CD4-positive, alpha-beta T cell (primary cell): ENCODE data around the gene NKAIN2. TPM values are rescaled to one million over a fixed set of nuclear protein-coding genes. Genes with fewer than 3 reads are reported as not detected.

Experiments
- ATAC-seq: fragments of 200-7000 bp; cut with Tn5 transposase; one replicate; pipeline ENCODE4 v1.10.0; 2022; ENCODE audit warnings: mild to moderate bottlenecking; ENCODE audit not compliant: poor library complexity
- CTCF ChIA-PET: fragments of 350-600 bp; sonication (Branson Sonifier 250); formaldehyde crosslinking; loops from one replicate; lab custom pipeline; 2021; ENCODE audit warnings: antibody characterized with exemption, inconsistent platforms; lab: Charles Lee
- POLR2A ChIA-PET: fragments of 350-600 bp; sonication (Branson Sonifier 250); formaldehyde crosslinking; loops from one replicate; lab custom pipeline; 2021; ENCODE audit warnings: antibody characterized with exemption, inconsistent platforms; lab: Charles Lee
- DNase-seq, 14 experiments: peaks; one replicate each; pipeline ENCODE4 v3.0.0-alpha.2; 2013 to 2020; ENCODE audit warnings: mixed read lengths in 2 of 14
- H3K27ac ChIP-seq, 2 donors: one replicate each; pipeline versions ENCODE4 v1.5.1 to v1.7.0; 2013; ENCODE audit warnings: low read length in 2 of 2, low read depth in 1 of 2, mild to moderate bottlenecking in 1 of 2
- H3K27me3 ChIP-seq, 2 experiments: 1 replicate in 1 of 2; 2 replicates in 1 of 2; pipeline versions ENCODE4 v1.6.1 to v1.7.0; 2013; ENCODE audit warnings: low read length in 2 of 2, control low read depth in 1 of 2, mild to moderate bottlenecking in 1 of 2, moderate library complexity in 1 of 2; ENCODE audit not compliant: insufficient read depth in 2 of 2, control insufficient read depth in 1 of 2
- H3K36me3 ChIP-seq: one replicate; pipeline ENCODE4 v1.6.1; 2013; ENCODE audit warnings: low read length, control low read depth; ENCODE audit not compliant: insufficient read depth
- H3K4me1 ChIP-seq: one replicate; pipeline ENCODE4 v1.6.1; 2013; ENCODE audit warnings: low read length, control low read depth; ENCODE audit not compliant: insufficient read depth
- H3K4me3 ChIP-seq: one replicate; pipeline ENCODE4 v1.5.1; 2013; ENCODE audit warnings: mild to moderate bottlenecking, low read length, moderate library complexity
- H3K9me3 ChIP-seq, 2 experiments: 1 replicate in 1 of 2; 2 replicates in 1 of 2; pipeline versions ENCODE4 v1.6.1 to v1.7.0; 2013; ENCODE audit warnings: low read length in 2 of 2, mild to moderate bottlenecking in 2 of 2, control low read depth in 1 of 2, moderate library complexity in 1 of 2; ENCODE audit not compliant: control insufficient read depth in 1 of 2, insufficient read depth in 1 of 2
- H3K27ac Mint-ChIP-seq: one replicate; pipeline ENCODE4 v1.8.0; 2020; ENCODE audit warnings: mixed read lengths
- H3K27me3 Mint-ChIP-seq: one replicate; pipeline ENCODE4 v1.8.0; 2021; ENCODE audit warnings: mixed read lengths
- H3K36me3 Mint-ChIP-seq: one replicate; pipeline ENCODE4 v1.8.0; 2021; ENCODE audit warnings: low read depth, mixed read lengths
- H3K4me1 Mint-ChIP-seq: one replicate; pipeline ENCODE4 v1.8.0; 2021; ENCODE audit warnings: low read depth, mixed read lengths
- H3K4me3 Mint-ChIP-seq: one replicate; pipeline ENCODE4 v1.8.0; 2020; ENCODE audit warnings: mild to moderate bottlenecking, mixed read lengths
- H3K9me3 Mint-ChIP-seq: one replicate; pipeline ENCODE4 v1.8.0; 2020; ENCODE audit warnings: mixed read lengths
- CTCF ChIP-seq: fragments of 200-600 bp; IDR thresholded peaks from one replicate; pipeline ENCODE4 v1.8.0; 2022; ENCODE audit warnings: antibody characterized with exemption, mild to moderate bottlenecking
- intact Hi-C, 2 experiments: fragments of 100-400 bp; cut with DNase I in 1 of 2; cut with micrococcal nuclease in 1 of 2; formaldehyde crosslinking; loops; one replicate each; pipeline versions ENCODE4 v1.15.1 to v1.9.0; 2023 to 2025; cut with DNase I, micrococcal nuclease
- total RNA-seq, 174 experiments: library from RNA in 2 of 174; stranded (reverse) in 2 of 174; gene quantifications; one replicate each; pipeline ENCODE4 v1.2.3 and lab custom pipeline; 2021 to 2026

NKAIN2 gene
- total RNA-seq, 2 experiments from 2014 or later, result not detected

GRCh38 chr6:124487623-124488431 lies 684.2 kb downstream of the NKAIN2 start:
- H3K27ac Mint-ChIP-seq, result no peak overlapping the region
- H3K4me3 Mint-ChIP-seq, result no peak overlapping the region
- intact Hi-C loops, result no loop called here
- H3K9me3 Mint-ChIP-seq, result peaks cover 7% of the 10 kb centered on the region
- no peaks in the 10 kb centered on the region for H3K36me3 ChIP-seq
- no peaks in the 10 kb centered on the region for H3K4me1 Mint-ChIP-seq
- no peaks in the 10 kb centered on the region for H3K27me3 ChIP-seq
- no peaks in the 10 kb centered on the region for H3K4me1 ChIP-seq
- CTCF ChIA-PET, result no interaction called here
- ATAC-seq, result no peak
- H3K36me3 Mint-ChIP-seq, result no peaks in the 10 kb centered on the region
- H3K9me3 ChIP-seq, result no peaks in the 10 kb centered on the region
- POLR2A ChIA-PET, result no interaction called here
- TF ChIP-seq CTCF, result no peak
- H3K27ac ChIP-seq, result no peak overlapping the region
- no peaks in the 10 kb centered on the region for H3K27me3 Mint-ChIP-seq
- DNase-seq, result no peak
- H3K4me3 ChIP-seq, result no peak overlapping the region

GRCh38 chr6:124490122-124490521 lies 686.5 kb downstream of the NKAIN2 start:
- no peaks in the 10 kb centered on the region for H3K36me3 ChIP-seq
- Mint-ChIP-seq H3K9me3 (peaks cover 7% of the 10 kb centered on the region), H3K4me1 (no peaks in the 10 kb centered on the region), H3K27ac (no peak overlapping the region), H3K27me3 (no peaks in the 10 kb centered on the region), H3K4me3 (no peak overlapping the region), H3K36me3 (no peaks in the 10 kb centered on the region)
- H3K4me1 ChIP-seq, result no peaks in the 10 kb centered on the region
- no peaks in the 10 kb centered on the region for H3K27me3 ChIP-seq
- POLR2A ChIA-PET, result no interaction called here
- CTCF ChIA-PET, result no interaction called here
- H3K9me3 ChIP-seq, result no peaks in the 10 kb centered on the region
- ATAC-seq (no peak), DNase-seq (no peak)
- intact Hi-C loops, result no loop called here
- H3K27ac ChIP-seq, result no peak overlapping the region
- no peak for TF ChIP-seq CTCF
- H3K4me3 ChIP-seq, result no peak overlapping the region

- Histone ChIP-seq H3K27ac (no peak overlapping the region), H3K9me3 (no peaks in the 10 kb centered on the region), H3K4me3 (no peak overlapping the region), H3K36me3 (no peaks in the 10 kb centered on the region), H3K27me3 (no peaks in the 10 kb centered on the region), H3K4me1 (no peaks in the 10 kb centered on the region)
- DNase-seq (no peak), ATAC-seq (no peak)
- POLR2A ChIA-PET, result no interaction called here
- H3K4me1 Mint-ChIP-seq, result no peaks in the 10 kb centered on the region
- no peaks in the 10 kb centered on the region for H3K36me3 Mint-ChIP-seq
- TF ChIP-seq CTCF, result no peak
- H3K4me3 Mint-ChIP-seq, result no peak overlapping the region
- CTCF ChIA-PET, result no interaction called here
- no peaks in the 10 kb centered on the region for H3K27me3 Mint-ChIP-seq
- peaks cover 7% of the 10 kb centered on the region for H3K9me3 Mint-ChIP-seq
- H3K27ac Mint-ChIP-seq, result no peak overlapping the region
- intact Hi-C loops, result no loop called here
Measured at GRCh38 chr6:124493259-124493658, 689.6 kb downstream of the NKAIN2 start.
